Activated B cell treated with CpG ODN at 0.5 μM for 24 hours (primary cell): ENCODE results near the gene AURKAIP1. TPM values are rescaled to one million over a fixed set of nuclear protein-coding genes. Genes with fewer than 3 reads are reported as not detected.

ENCODE experiments used
- ATAC-seq: fragments of 200-7000 bp; cut with Tn5 transposase; one replicate; pipeline ENCODE4 v1.10.0; 2021; ENCODE audit warnings: low read depth, mild to moderate bottlenecking, moderate library complexity
- CTCF ChIA-PET: fragments of 350-600 bp; sonication (Branson Sonifier 250); formaldehyde crosslinking; loops from one replicate; lab custom pipeline; 2021; ENCODE audit warnings: antibody characterized with exemption; lab: Charles Lee
- POLR2A ChIA-PET: fragments of 350-600 bp; sonication (Branson Sonifier 250); formaldehyde crosslinking; loops from one replicate; lab custom pipeline; 2021; ENCODE audit warnings: antibody characterized with exemption; lab: Charles Lee
- DNase-seq: peaks from one replicate; pipeline ENCODE4 v3.0.0; 2022
- H3K27ac Mint-ChIP-seq: one replicate; pipeline ENCODE4 v1.8.0; 2020; ENCODE audit warnings: mixed read lengths
- H3K27me3 Mint-ChIP-seq: one replicate; pipeline ENCODE4 v1.8.0; 2021; ENCODE audit warnings: mixed read lengths
- H3K36me3 Mint-ChIP-seq: one replicate; pipeline ENCODE4 v1.8.0; 2021; ENCODE audit warnings: low read depth, mixed read lengths
- H3K4me1 Mint-ChIP-seq: one replicate; pipeline ENCODE4 v1.8.0; 2021; ENCODE audit warnings: mixed read lengths
- H3K4me3 Mint-ChIP-seq: one replicate; pipeline ENCODE4 v1.8.0; 2020; ENCODE audit warnings: mild to moderate bottlenecking, mixed read lengths
- H3K9me3 Mint-ChIP-seq: one replicate; pipeline ENCODE4 v1.8.0; 2020; ENCODE audit warnings: mixed read lengths
- CTCF ChIP-seq: fragments of 200-600 bp; IDR thresholded peaks from one replicate; pipeline ENCODE4 v1.8.0; 2022; ENCODE audit warnings: antibody characterized with exemption, mild to moderate bottlenecking
- intact Hi-C: fragments of 100-400 bp; cut with micrococcal nuclease; formaldehyde crosslinking; loops from one replicate; pipeline ENCODE4 v1.15.1; 2024
- total RNA-seq: library from RNA; stranded (reverse); gene quantifications from 2 replicates; pipeline ENCODE4 v1.2.3, GENCODE V29; 2022

Gene AURKAIP1
- total RNA-seq, 1 donor from 2014 or later, result 91.5 TPM

GRCh38 chr1:1348420-1349255 lies 26.4 kb downstream of the AURKAIP1 start:
- H3K4me1 Mint-ChIP-seq, result peaks cover 27% of the 10 kb centered on the region
- TF ChIP-seq CTCF, result no peak
- CTCF ChIA-PET, result interaction anchor here (0.8 kb wide), 1 partner anchor 156 kb away, joined by 3 read pairs; no protein-coding TSS in a partner anchor
- intact Hi-C loops, result loop anchor here (1.0 kb wide), 3 partner anchors 24 to 40 kb away; partner anchors contain the start of genes AURKAIP1, CPTP, INTS11 and PUSL1
- H3K27me3 Mint-ChIP-seq, result peaks cover 10% of the 10 kb centered on the region
- DNase-seq, result no peak
- H3K4me3 Mint-ChIP-seq, result peak overlapping the region; percentile 77
- H3K27ac Mint-ChIP-seq, result no peak overlapping the region
- POLR2A ChIA-PET, result interaction anchor here (0.5 to 1.4 kb wide), 7 partner anchors 24 to 316 kb away, joined by 3 to 10 read pairs (median 3); partner anchors contain the start of genes AURKAIP1, CCNL2, CPTP and INTS11
- ATAC-seq, result peak; percentile 47
- H3K9me3 Mint-ChIP-seq, result no peaks in the 10 kb centered on the region
- H3K36me3 Mint-ChIP-seq, result no peaks in the 10 kb centered on the region

- no peak for TF ChIP-seq CTCF
- POLR2A ChIA-PET, result interaction anchor here (0.6 to 1.4 kb wide), 6 partner anchors 23 to 316 kb away, joined by 3 to 10 read pairs (median 3); partner anchors contain the start of genes AURKAIP1, CCNL2, CPTP and INTS11
- CTCF ChIA-PET, result interaction anchor here (0.8 kb wide), 1 partner anchor 157 kb away, joined by 3 read pairs; no protein-coding TSS in a partner anchor
- DNase-seq (no peak), ATAC-seq (no peak)
- intact Hi-C loops, result no loop called here
- H3K9me3 Mint-ChIP-seq, result no peaks in the 10 kb centered on the region
- peak overlapping the region; percentile 77 for H3K4me3 Mint-ChIP-seq
- peaks cover 9% of the 10 kb centered on the region for H3K27me3 Mint-ChIP-seq
- H3K36me3 Mint-ChIP-seq, result no peaks in the 10 kb centered on the region
- H3K4me1 Mint-ChIP-seq, result peaks cover 22% of the 10 kb centered on the region
- no peak overlapping the region for H3K27ac Mint-ChIP-seq
These were observed 27.2 kb downstream of the AURKAIP1 start for GRCh38 chr1:1347663-1348419.

DNA sequence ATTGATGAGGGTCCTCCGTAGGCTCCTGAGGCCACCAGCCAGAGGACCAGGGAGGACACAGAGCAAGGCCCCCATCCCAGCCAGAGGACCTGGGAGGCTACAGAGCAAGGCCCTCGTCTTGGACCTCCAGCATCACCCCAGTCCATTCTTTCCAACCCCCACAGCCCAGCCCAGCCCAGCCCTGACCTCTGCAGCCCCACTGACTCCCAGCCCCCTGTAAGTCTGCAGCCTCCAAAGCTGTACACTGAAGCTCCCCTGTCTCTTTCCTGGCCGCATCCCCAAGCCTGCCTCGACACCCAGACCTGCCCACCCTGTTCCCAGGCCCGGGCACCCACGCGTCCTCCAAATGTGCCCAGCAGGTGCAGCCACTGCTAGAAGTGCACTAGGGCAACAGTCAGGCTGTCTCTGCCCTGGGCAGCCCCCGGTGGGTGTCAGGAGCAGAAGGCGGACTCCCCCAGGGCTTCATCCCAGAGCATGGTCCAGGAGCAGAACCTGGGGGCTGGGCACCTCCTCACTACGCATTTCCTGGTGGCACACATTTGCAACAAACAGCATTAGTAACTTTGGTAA lies 27.9 kb downstream of the AURKAIP1 start:
- Mint-ChIP-seq H3K4me3 (peak overlapping the region; percentile 44), H3K36me3 (no peaks in the 10 kb centered on the region), H3K9me3 (no peaks in the 10 kb centered on the region), H3K4me1 (peaks cover 15% of the 10 kb centered on the region), H3K27ac (peak overlapping the region; percentile 46), H3K27me3 (peaks cover 1% of the 10 kb centered on the region)
- TF ChIP-seq CTCF, result no peak
- DNase-seq (no peak), ATAC-seq (no peak)
- ChIA-PET CTCF (no interaction called here), POLR2A (interaction anchor here (1.2 to 1.4 kb wide), 2 partner anchors 22 to 28 kb away, joined by 3 to 10 read pairs; partner anchors contain the start of genes AURKAIP1, CPTP and INTS11)
- intact Hi-C loops, result no loop called here

- H3K9me3 Mint-ChIP-seq, result no peaks in the 10 kb centered on the region
- no peak for TF ChIP-seq CTCF
- CTCF ChIA-PET, result no interaction called here
- intact Hi-C loops, result no loop called here
- no peaks in the 10 kb centered on the region for H3K27me3 Mint-ChIP-seq
- no peak for DNase-seq
- POLR2A ChIA-PET, result no interaction called here
- peak overlapping the region; percentile 44 for H3K4me3 Mint-ChIP-seq
- peaks cover 13% of the 10 kb centered on the region for H3K4me1 Mint-ChIP-seq
- no peaks in the 10 kb centered on the region for H3K36me3 Mint-ChIP-seq
- no peak overlapping the region for H3K27ac Mint-ChIP-seq
- ATAC-seq, result no peak
These were observed 28.5 kb downstream of the AURKAIP1 start for GRCh38 chr1:1346501-1346890.
